Endothelial cell (in vitro differentiated cells): ENCODE data around the gene CD3E. TPM values are rescaled to one million over a fixed set of nuclear protein-coding genes. Genes with fewer than 3 reads are reported as not detected.
"Not testable (repeated sequence)": the region's sequence is repeated elsewhere in the genome, so short reads cannot be mapped to it uniquely, and the experiment has no call there.

Experiments
- DNase-seq: peaks from one replicate; pipeline ENCODE4 v3.0.0; 2021; ENCODE audit warnings: low spot score
- H3K27ac Mint-ChIP-seq: one replicate; pipeline ENCODE4 v1.8.0; 2021; ENCODE audit warnings: mixed read lengths, inconsistent platforms; ENCODE audit not compliant: unreplicated experiment
- H3K27me3 Mint-ChIP-seq: one replicate; pipeline ENCODE4 v1.8.0; 2021; ENCODE audit warnings: mild to moderate bottlenecking, moderate library complexity, mixed read lengths, inconsistent platforms; ENCODE audit not compliant: unreplicated experiment
- H3K36me3 Mint-ChIP-seq: one replicate; pipeline ENCODE4 v1.8.0; 2021; ENCODE audit warnings: mild to moderate bottlenecking, low read depth, mixed read lengths, inconsistent platforms; ENCODE audit not compliant: unreplicated experiment
- H3K4me1 Mint-ChIP-seq: one replicate; pipeline ENCODE4 v1.8.0; 2021; ENCODE audit warnings: mild to moderate bottlenecking, mixed read lengths, inconsistent platforms; ENCODE audit not compliant: unreplicated experiment
- H3K4me3 Mint-ChIP-seq: one replicate; pipeline ENCODE4 v1.8.0; 2021; ENCODE audit warnings: mild to moderate bottlenecking, mixed read lengths, inconsistent platforms; ENCODE audit not compliant: unreplicated experiment
- H3K9me3 Mint-ChIP-seq: one replicate; pipeline ENCODE4 v1.8.0; 2021; ENCODE audit warnings: mixed read lengths, inconsistent platforms; ENCODE audit not compliant: unreplicated experiment
- total RNA-seq: library from RNA; stranded (reverse); fragmentation: NEBNext Ultra II Directional; extraction: Animal tissue kit (Norgen Biotek cat#: 25700); gene quantifications from one replicate; pipeline ENCODE4 v1.2.1, GENCODE V29; 2021; ENCODE audit not compliant: unreplicated experiment
- TF ChIP-seq, protein P1 (sequence below): fragments of 200-600 bp; sonication (generic); IDR thresholded peaks from one replicate; pipeline ENCODE4 v1.5.0; 2021; ENCODE audit warnings: antibody characterized with exemption; ENCODE audit not compliant: unreplicated experiment

The CD3E gene
- total RNA-seq, 1 donor from 2014 or later, result not detected

DNA sequence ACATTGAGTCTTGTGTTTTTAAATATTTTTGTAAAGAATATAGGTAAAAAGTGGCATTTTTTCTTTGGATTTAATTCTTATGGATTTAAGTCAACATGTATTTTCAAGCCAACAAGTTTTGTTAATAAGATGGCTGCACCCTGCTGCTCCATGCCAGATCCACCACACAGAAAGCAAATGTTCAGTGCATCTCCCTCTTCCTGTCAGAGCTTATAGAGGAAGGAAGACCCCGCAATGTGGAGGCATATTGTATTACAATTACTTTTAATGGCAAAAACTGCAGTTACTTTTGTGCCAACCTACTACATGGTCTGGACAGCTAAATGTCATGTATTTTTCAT is 333 bp upstream of the CD3E start:
- Mint-ChIP-seq H3K4me1 (peaks cover 9% of the 10 kb centered on the region), H3K36me3 (no peaks in the 10 kb centered on the region), H3K4me3 (no peak overlapping the region), H3K27me3 (no peaks in the 10 kb centered on the region), H3K27ac (no peak overlapping the region), H3K9me3 (no peaks in the 10 kb centered on the region)
- TF ChIP-seq, protein P1, sequence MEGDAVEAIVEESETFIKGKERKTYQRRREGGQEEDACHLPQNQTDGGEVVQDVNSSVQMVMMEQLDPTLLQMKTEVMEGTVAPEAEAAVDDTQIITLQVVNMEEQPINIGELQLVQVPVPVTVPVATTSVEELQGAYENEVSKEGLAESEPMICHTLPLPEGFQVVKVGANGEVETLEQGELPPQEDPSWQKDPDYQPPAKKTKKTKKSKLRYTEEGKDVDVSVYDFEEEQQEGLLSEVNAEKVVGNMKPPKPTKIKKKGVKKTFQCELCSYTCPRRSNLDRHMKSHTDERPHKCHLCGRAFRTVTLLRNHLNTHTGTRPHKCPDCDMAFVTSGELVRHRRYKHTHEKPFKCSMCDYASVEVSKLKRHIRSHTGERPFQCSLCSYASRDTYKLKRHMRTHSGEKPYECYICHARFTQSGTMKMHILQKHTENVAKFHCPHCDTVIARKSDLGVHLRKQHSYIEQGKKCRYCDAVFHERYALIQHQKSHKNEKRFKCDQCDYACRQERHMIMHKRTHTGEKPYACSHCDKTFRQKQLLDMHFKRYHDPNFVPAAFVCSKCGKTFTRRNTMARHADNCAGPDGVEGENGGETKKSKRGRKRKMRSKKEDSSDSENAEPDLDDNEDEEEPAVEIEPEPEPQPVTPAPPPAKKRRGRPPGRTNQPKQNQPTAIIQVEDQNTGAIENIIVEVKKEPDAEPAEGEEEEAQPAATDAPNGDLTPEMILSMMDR, result no peak
- DNase-seq, result no peak

DNA sequence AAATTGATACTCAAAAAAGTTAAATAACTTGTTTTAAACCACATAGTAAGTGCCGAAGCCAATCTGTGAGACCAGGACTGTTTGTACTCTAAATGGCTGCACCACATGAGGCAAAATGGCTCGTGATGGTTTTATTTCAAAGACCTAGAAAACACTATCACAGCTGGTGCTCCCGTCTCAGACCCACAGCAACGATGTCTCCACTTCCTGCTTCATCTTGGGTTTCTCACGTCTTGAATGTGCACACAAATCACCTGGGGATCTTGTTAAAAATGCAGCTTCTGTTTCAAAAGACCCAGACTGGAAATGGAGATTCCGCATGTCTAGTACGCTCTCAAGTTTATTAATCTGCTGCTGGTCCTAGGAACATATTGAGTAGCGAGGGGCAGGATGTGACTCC is 1.2 kb downstream of the CD3E start:
- Mint-ChIP-seq H3K36me3 (no peaks in the 10 kb centered on the region), H3K27ac (no peak overlapping the region), H3K4me3 (no peak overlapping the region), H3K27me3 (no peaks in the 10 kb centered on the region), H3K4me1 (peaks cover 9% of the 10 kb centered on the region), H3K9me3 (no peaks in the 10 kb centered on the region)
- no peak for DNase-seq
- TF ChIP-seq, protein P1, result no peak

DNA sequence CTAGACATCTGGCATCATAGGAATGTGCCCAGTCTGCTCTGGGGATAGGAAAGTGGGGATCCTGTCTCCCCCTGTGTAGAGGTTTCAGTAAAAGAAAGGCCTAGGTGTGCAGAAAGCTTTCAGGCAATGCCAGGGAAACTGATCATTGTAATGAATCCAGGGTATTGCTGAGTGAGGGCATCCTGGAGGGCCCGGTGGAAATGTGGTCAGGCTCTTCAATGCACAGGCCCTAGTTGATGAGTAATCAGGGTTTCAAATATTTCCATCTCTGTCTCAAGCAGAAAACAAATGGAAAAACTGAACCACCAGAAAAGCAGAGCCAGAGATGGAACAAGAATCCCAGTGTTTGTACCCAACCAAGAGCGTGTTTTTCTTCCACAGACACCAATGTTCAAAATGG is 2.0 kb downstream of the CD3E start:
- H3K27ac Mint-ChIP-seq, result no peak overlapping the region
- H3K36me3 Mint-ChIP-seq, result no peaks in the 10 kb centered on the region
- TF ChIP-seq, protein P1, result no peak
- DNase-seq, result no peak
- H3K27me3 Mint-ChIP-seq, result no peaks in the 10 kb centered on the region
- no peaks in the 10 kb centered on the region for H3K9me3 Mint-ChIP-seq
- H3K4me3 Mint-ChIP-seq, result no peak overlapping the region
- H3K4me1 Mint-ChIP-seq, result peaks cover 9% of the 10 kb centered on the region

DNA sequence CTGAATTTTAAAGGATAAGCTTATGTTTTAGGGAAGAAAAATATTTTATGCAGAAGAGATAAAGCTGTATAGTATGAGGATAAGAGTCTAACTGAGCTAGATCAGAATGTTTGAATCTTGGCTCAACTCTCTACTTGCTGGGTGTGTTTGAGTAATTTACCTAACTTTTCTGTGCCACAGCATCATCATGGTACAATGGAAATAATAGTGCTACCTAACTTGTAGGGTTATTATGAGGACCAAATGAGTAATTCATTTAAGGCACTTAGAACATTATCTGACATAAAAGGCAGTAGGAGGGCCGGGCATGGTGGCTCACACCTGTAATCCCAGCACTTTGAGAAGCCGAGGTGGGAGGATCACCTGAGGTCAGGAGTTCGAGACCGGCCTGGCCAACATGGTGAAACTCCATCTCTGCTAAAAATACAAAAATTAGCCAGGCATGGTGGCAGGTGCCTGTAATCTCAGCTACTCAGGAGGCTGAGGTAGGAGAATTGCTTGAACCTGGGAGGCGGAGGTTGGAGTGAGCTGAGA is 4.5 kb downstream of the CD3E start:
- H3K36me3 Mint-ChIP-seq, DNase-seq, H3K27me3 Mint-ChIP-seq, H3K4me1 Mint-ChIP-seq, H3K4me3 Mint-ChIP-seq, H3K9me3 Mint-ChIP-seq, H3K27ac Mint-ChIP-seq: not testable (repeated sequence)

DNA sequence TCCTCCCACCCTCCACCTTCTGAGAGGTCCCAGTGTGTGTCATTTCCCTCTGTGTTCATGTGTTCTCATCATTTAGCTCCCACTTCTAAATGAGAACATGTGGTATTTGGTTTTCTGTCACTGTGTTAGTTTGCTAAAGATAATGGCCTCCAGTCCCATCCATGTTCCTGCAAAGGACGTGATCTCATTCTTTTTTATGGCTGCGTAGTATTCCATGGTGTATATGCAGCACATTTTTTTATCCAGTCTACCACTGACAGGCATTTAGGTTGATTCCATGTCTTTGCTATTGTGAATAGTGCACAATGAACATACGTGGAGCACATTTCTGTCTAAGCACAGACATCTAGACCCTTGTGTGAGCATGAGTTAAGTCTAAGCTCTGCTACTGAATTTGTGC is 5.7 kb downstream of the CD3E start:
- H3K4me1 Mint-ChIP-seq, result peaks cover 12% of the 10 kb centered on the region
- no peaks in the 10 kb centered on the region for H3K9me3 Mint-ChIP-seq

More for the DNA sequence above, 5.7 kb downstream of the CD3E start:
- Mint-ChIP-seq H3K27ac (no peak overlapping the region), H3K4me3 (no peak overlapping the region), H3K36me3 (no peaks in the 10 kb centered on the region), H3K27me3 (peaks cover 2% of the 10 kb centered on the region)
- TF ChIP-seq, protein P1, result no peak
- DNase-seq, result no peak
